ENCODE measurements around the gene AP4M1.

The AP4M1 gene

DNA sequence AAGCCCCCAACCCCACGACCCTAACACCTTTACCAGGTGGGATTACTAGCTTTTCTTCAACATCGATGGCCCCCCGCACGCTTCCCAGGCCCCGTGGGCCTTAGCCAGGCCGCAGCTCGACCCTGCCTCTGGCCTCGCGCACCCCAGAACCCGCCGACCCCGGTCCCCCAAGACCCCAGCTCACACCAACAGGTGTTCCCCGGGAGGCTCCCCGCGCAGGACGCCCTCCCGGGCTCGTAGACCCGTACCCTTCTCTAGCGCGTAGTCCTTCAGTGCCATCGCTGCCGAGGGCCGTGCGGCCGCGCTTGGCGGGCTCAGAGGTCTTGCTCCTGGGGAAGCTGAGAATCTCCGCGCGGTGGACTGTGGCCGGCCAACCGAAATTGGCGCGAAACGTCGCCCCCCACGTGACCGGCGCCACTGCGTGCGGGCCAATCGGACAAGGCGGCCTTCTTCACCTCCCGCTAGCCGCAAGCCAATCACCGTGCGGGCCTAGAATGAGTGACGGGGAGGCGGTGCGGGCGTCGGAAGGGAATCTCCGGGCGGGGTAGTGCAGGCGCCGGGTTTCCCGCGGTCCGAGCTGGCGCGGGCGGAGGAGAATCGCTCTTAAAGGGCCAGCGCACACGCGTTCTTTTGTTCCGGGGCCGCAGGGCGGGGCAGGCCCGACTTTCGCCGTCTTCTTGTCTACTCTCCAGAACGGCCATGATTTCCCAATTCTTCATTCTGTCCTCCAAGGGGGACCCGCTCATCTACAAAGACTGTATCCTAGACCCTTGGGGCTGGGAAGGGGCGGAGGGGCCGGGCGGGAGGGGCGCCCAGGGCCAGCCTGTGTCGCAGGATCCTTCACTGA, at the start of gene AP4M1, which contains the start of gene MCM7:
TSS of gene AP4M1 (plus strand) at position 628 of the 847 bp plus-strand sequence. CDS start at position 700, 72 bp downstream.
TSS of gene MCM7 (minus strand) at position 382 of the 847 bp plus-strand sequence. CDS start at position 279, 103 bp downstream.
- peak; percentile 92 to 94 for DNase-seq (ENCODE audit: low read depth in 2 of 2)

- DNase-seq (ENCODE audit: low read depth in 2 of 2) = no peak
Observed at GRCh38 chr7:100053215-100053614, 48.2 kb upstream of the AP4M1 start.

DNA sequence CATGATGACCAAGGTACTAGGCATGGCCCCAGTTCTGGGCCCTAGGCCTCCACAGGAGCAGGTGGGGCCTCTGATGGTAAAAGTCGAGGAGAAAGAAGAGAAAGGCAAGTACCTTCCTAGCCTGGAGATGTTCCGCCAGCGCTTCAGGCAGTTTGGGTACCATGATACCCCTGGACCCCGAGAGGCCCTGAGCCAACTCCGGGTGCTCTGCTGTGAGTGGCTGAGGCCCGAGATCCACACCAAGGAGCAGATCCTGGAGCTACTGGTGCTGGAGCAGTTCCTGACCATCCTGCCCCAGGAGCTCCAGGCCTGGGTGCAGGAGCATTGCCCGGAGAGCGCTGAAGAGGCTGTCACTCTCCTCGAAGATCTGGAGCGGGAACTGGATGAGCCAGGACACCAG, 44.4 kb upstream of the AP4M1 start:
- DNase-seq (ENCODE audit: low read depth in 2 of 2) = no peak

DNA sequence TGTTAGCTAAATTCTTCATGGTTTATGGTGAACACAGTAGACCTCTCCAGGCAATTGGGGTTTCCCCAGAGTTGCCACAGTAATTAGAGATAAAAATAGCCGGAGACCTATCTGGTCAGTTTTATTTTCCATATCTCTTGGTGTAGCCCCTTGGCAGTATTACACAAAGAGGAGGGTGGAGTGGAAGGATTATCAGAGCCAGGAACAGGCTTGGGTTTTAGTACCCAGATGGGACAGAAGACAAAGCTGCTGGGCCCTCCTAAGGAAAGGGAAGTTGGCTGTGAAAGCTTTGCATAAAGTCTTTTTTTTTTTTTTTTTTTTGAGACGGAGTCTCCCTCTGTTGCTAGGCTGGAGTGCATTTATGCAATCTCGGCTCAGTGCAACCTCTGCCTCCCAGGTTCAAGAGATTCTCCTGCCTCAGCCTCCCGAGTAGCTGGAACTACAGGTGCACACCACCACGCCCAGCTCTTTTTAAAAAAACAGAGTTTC, 42.1 kb upstream of the AP4M1 start:
- DNase-seq (ENCODE audit: low read depth in 2 of 2) = no peak

DNA sequence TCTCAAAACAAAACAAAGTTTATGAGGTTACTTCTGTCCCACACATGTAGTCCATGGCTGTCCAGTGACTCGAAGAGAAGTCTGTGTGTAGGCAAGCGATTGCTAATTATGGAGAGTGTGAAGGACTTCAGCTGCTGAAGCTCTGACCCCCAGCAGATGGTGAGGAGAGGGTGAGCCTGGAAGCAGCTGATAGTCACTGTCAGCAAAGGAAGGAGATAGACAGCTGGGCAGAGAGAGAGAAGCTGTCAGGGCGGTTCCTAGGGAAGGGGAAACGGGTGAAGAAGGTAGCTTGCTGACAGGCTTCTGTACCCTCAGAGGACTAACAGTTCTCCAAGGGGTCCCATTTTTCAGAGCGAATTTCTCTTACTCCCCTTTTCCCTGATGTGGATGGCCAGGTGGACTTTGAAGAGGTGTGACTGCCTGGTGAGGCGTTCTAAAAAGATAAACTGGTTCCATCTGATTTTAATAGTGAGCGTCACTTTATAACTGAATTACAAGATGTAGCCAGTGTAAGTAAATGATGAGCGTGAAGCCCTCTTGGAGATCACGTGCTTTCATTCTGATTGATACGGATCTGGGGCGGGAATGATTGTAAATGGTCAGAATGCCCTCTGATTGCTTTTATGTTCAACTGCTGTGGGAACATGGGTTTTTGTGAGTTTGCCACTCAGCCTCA, 39.8 kb upstream of the AP4M1 start:
- no peak for DNase-seq (ENCODE audit: low read depth in 2 of 2)

DNA sequence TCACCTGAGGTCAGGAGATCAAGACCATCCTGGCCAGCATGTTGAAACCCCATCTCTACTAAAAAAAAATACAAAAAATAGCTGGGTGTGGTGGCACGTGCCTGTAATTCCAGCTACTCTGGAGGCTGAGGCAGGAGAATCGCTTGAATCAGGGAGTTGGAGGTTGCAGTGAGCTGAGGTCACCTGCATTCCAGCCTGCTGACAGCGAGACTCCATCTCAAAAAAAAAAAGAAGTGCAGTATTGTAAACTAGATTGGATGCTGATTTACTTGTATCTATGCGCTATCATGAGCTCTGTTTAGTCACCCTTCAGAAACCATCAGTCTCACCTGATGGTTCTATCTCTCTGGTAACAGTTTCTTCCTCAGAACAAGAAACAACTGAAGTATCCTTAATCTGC, 38.1 kb upstream of the AP4M1 start:
- no peak for DNase-seq (ENCODE audit: low read depth in 2 of 2)

- DNase-seq (ENCODE audit: low read depth in 2 of 2) = no peak
Observed at GRCh38 chr7:100064162-100064561, 37.3 kb upstream of the AP4M1 start.

DNA sequence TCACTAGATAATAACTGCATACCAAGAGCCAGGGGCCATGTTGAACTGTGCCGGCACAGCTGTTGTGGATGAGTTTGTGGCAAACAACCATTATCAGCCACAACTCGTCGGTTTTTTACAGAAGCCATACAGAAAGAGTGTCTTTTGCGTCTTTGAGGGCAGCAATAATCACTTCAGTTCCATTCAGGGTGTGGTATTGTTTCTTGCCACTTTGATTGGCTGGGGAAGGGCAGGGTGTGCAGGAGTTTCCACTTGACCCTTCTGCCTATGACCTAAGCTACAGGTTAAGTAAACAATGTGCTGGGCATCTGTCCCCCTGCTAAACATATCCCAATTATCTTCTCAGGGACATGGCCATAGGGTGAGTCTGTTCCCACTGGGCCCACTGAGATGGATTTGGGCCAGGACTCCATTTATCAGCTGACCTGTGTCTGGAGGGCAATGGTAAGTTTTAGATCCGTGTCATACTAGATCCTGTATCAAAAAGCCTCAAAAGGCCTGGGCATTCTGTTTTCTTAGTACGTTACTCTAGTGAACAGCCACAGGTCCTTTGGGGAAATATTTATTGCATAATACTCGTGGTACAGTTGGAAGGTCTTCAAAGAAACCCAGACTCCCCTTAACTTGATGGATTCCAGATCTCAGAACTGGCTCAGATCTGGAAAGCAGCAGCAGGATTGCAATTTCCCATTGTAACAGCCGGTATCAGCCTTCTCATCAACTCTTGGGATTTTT, 35.8 kb upstream of the AP4M1 start:
- no peak for DNase-seq (ENCODE audit: low read depth in 2 of 2)

DNA sequence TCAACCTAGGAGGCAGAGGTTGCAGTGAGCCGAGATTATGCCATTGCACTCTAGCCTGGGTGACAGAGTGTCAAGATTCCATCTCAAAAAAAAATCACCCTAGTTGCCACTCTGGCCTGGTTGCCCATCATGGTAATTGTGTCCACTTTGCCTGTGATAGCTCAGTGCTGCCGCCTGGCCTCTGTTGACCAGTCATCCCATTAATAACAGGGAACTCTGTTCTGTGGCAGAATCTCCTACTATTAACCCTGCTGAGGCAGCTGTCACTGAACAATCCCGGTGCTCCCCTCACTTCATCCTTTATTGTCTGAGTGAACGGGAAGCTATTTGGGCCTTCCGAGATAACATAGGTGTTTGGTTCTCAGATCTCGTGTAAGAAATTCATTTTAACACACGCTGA, 34.5 kb upstream of the AP4M1 start:
- no peak for DNase-seq (ENCODE audit: low read depth in 2 of 2)

DNA sequence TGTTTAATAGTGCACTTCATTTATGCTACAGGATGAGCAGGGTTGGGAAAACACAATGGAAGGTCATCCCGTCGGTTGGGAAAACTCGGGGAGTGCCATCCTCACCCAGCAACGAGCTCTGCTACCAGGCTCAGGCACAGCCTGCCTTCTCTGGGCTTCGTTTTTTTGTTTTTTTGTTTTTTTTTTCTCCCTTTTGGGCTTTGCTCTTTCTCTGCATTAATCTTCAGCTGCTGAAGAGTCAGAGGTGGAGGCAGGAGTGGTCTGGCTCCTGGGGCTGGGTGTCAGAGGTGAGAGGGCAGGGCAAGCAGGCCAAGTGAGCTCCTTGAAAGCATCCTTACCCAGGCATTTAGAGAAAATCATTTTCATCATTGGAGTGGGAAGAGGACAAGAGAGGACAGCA, 31.5 kb upstream of the AP4M1 start:
- no peak for DNase-seq (ENCODE audit: low read depth in 2 of 2)

DNA sequence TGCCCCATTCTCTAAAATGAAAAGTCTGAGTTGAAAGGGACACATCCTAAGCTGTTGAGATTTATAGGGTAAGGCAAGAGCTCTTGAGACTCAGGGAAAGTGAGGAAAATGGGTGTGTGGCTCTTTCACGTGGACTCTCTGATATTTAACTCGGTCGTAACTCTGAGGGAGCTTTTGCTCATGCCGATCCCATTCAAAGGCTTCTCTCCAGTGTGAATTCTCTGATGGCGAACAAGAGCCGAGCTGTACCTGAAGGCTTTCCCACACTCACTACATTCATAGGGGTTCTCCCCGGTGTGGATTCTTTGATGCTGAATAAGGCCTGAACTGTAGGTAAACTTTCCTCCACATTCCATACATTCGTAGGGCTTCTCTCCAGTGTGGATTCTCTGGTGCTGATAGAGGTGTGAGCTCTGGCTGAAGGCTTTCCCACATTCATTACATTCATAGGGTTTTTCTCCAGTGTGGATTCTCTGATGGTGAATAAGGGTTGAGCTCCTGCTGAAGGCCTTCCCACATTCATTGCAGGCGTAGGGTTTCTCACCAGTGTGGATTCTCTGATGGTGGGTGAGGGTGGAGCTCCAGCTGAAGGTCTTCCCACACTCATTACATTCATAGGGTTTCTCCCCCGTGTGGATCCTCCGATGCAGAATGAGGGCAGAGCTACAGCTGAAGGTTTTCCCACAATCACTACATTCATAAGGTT, 30.3 kb upstream of the AP4M1 start:
- no peak for DNase-seq (ENCODE audit: low read depth in 2 of 2)

DNA sequence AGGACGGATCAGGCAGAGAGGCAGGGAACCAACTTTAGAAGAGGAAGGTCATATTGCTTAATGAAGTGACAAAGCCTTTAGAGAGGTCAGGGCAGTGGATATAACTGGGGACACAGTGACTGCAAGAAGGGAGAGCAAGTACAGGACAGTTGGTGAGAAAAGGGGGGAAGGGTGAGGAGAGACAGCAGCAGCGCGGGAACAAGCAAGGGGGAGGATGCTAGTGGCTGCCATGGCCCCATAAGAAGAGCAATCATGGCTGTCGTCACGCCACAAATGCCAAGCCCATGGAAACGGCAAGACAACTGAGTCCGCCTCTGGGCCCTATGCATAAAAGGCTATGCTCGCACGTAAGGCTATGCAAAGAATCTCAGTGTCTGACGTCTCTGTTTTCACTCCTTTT, 29.0 kb upstream of the AP4M1 start:
- no peak for DNase-seq (ENCODE audit: low read depth in 2 of 2)

GRCh38 chr7:100074841-100075240, 26.6 kb upstream of the AP4M1 start:
- DNase-seq (ENCODE audit: low read depth in 2 of 2) = no peak

- DNase-seq (ENCODE audit: low read depth in 2 of 2) = no peak
Observed at GRCh38 chr7:100075418-100075817, 26.0 kb upstream of the AP4M1 start.

DNA sequence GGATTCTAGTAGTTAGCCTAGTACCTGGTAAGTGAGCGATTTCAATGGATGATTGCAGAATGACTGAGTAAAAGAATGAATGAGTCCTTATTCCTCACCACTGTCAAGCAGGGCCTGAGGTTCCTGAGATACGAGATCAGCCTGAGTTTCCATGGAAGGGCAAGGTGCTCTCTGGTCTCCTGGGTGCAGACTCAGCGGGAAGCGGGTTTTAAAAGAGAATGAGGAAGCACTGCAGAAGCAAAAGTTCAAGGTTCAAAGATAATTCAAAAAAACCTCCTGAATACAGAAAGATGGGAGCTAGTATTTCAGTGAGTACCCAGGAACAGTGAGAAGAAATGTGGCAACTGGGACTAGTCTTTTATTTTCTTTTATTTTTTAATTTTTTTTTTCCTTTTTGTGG, 24.2 kb upstream of the AP4M1 start:
- no peak for DNase-seq (ENCODE audit: low read depth in 2 of 2)

DNA sequence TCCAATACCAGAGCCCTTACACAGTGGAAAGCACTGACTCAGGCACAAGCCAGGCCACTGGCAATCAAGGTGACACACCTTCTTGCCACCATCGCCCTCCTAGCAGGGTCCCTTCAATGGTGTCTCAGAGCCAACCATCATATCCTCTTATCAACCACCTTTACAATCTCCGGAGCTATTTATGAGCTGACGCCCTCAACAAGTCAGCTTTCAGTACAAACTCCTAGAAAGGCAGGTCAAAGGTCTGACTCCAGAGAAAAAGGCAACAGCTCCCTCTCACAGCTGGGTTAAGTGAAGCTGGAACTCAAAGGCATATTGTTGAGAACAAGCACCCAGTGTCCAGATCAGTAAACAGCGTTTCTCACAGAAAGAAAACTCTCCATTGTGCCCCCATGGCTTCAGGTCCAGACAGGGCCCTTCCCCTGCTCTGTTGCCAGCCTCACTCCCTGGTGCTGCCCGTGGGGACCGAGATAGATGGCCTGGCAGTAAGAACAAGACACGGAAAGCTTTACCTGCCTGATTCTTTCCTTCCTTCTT, 22.4 kb upstream of the AP4M1 start:
- no peak for DNase-seq (ENCODE audit: low read depth in 2 of 2)

GRCh38 chr7:100080907-100081534, 20.4 kb upstream of the AP4M1 start:
- DNase-seq (ENCODE audit: low read depth in 2 of 2) = no peak

DNA sequence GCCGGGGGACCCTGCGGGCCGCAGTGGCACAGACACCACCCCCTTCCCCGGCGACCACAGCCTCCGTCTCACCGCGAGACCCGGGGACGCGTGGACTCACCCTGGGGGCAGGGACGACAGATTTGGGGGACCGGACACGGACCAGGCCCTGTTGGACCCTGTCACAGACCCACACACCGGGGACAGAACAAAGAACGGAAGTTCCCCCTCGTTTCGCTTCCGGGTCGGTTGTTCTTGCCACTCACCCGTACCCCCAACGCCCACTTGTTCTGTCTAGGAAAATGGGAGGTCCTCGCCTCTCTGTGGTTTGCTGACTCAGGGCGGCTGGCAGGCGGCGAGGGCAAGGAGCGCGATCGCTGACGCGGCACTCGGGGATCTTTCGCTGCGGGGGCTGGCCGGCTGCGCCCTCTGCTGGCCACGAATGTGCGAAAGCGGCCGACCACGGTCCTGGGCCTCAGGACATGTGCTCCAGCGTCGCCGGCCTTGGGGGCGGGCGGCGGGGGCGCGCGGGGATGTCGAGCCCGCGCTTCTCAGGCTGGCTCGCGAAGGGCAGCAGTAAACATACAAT, 19.8 kb upstream of the AP4M1 start, which contains the start of gene ZNF3:
TSS of gene ZNF3 (minus strand) at position 189 of the 568 bp plus-strand sequence. CDS start 4,366 bp downstream, outside the sequence.
- peak; percentile 95 to 97 for DNase-seq (ENCODE audit: low read depth in 2 of 2)

DNA sequence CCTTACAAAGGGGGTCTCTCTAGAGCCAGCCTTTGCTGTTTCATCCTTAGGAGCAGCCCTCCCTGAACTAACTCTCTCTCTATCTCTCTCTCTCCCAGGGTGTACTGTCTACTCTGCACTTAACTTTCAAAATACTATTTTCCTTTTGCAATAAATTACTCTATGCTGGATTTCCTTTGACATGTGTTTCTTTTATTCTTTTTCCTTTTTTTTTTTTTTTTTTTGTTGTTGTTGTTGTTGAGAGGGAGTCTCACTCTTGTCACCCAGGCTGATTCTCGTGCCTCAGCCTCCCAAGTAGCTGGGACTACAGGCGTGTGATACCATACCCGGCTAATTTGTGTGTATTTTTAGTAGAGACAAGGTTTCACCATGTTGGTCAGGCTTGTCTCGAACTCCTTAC, 18.5 kb upstream of the AP4M1 start:
- DNase-seq (ENCODE audit: low read depth in 2 of 2) = no peak

DNA sequence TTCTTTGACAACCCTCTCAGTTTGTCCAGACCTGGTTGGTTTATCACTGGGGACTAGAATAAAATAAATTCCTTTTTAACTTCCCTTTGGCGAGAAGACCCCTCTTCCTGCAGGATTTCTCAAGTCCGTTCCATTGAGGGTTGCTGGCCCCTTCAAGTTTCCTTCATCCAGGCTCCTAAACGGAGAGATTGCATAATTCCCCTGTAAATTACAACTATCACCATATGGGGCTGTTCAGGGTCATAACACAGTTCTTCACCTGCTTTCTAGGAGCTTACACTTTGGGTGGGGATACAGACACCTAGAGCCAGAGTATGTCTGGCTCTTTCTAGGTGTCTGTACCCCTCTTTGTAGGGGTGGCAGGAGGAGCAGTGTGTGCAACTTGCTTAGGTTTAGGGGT, 15.9 kb upstream of the AP4M1 start:
- no peak for DNase-seq (ENCODE audit: low read depth in 2 of 2)
